ENCODE data around the gene CDK17. TPM values are rescaled to one million over a fixed set of nuclear protein-coding genes. Genes with fewer than 3 reads are reported as not detected.

The CDK17 gene
- total and polyA plus RNA-seq, 2 donors from 2014 or later, result 6.6 to 35.7 TPM

- FAIRE-seq (no peak), DNase-seq (no peak)
- peaks cover 0 to 12% (median 0%) of the 10 kb centered on the region in 3 donors for H3K4me1 ChIP-seq (ENCODE audit: control insufficient read depth in 2 of 3, insufficient read depth in 2 of 3, low read depth in 1 of 3, low read length in 3 of 3)
- no peak overlapping the region for H3K9ac ChIP-seq (ENCODE audit: low read length in 3 of 3)
- H3K27ac ChIP-seq (ENCODE audit: low read depth in 2 of 2, low read length in 2 of 2), result peak overlapping the region in 1 of 2 donors; percentile 36
- H3K36me3 ChIP-seq (ENCODE audit: control insufficient read depth in 2 of 3, insufficient read depth in 3 of 3, low read length in 3 of 3), result peaks cover 0 to 3% (median 0%) of the 10 kb centered on the region in 3 donors
- H3K4me3 ChIP-seq (ENCODE audit: low read length in 3 of 3), result no peak overlapping the region
- TF ChIP-seq CTCF (IDR thresholded peaks at IDR 0.05; ENCODE audit: borderline replicate concordance, extremely low read depth, insufficient read depth), result no peak
- H3K9me3 ChIP-seq (ENCODE audit: control insufficient read depth in 2 of 3, insufficient read depth in 1 of 3, low read length in 3 of 3), result no peaks in the 10 kb centered on the region
- no peaks in the 10 kb centered on the region for H3K27me3 ChIP-seq (ENCODE audit: control insufficient read depth, insufficient read depth, low read length)
- intact Hi-C loops (cut with DNase I), result loop anchor here (10.0 kb wide), 1 partner anchor 168 kb away; the partner anchor contains the start of gene CDK17
Observed at GRCh38 chr12:96237035-96237434, 163.2 kb downstream of the CDK17 start.

GRCh38 chr12:96236221-96236822 is 163.9 kb downstream of the CDK17 start:
- Histone ChIP-seq H3K27ac (ENCODE audit: low read depth in 2 of 2, low read length in 2 of 2) (no peak overlapping the region), H3K27me3 (ENCODE audit: control insufficient read depth, insufficient read depth, low read length) (no peaks in the 10 kb centered on the region), H3K9me3 (ENCODE audit: control insufficient read depth in 2 of 3, insufficient read depth in 1 of 3, low read length in 3 of 3) (no peaks in the 10 kb centered on the region), H3K4me1 (ENCODE audit: control insufficient read depth in 2 of 3, insufficient read depth in 2 of 3, low read depth in 1 of 3, low read length in 3 of 3) (peaks cover 0 to 12% (median 0%) of the 10 kb centered on the region in 3 donors), H3K36me3 (ENCODE audit: control insufficient read depth in 2 of 3, insufficient read depth in 3 of 3, low read length in 3 of 3) (peaks cover 0 to 3% (median 0%) of the 10 kb centered on the region in 3 donors), H3K4me3 (ENCODE audit: low read length in 3 of 3) (no peak overlapping the region), H3K9ac (ENCODE audit: low read length in 3 of 3) (no peak overlapping the region)
- FAIRE-seq (no peak), DNase-seq (no peak)
- intact Hi-C loops (cut with DNase I), result loop anchor here (10.0 kb wide), 1 partner anchor 168 kb away; the partner anchor contains the start of gene CDK17
- no peak for TF ChIP-seq CTCF (IDR thresholded peaks at IDR 0.05; ENCODE audit: borderline replicate concordance, extremely low read depth, insufficient read depth)

DNA sequence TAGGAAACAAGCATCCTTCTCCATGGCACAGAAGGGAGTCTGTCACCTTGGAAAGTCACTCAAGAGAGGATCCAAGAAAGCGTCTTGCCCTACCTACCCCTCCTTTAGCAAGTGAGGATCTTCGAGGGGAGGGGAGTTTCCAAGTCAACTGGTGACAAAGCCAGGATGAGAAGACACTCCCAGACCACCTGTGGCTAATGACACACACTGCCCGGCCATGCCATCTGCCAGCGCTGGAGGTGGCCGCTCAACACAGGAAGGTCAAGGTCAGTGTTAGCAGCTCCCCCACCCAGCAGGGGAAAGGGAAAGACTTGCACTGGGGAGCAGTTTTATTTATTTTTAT is 164.8 kb downstream of the CDK17 start:
- Histone ChIP-seq H3K27me3 (ENCODE audit: control insufficient read depth, insufficient read depth, low read length) (no peaks in the 10 kb centered on the region), H3K4me3 (ENCODE audit: low read length in 3 of 3) (no peak overlapping the region), H3K9ac (ENCODE audit: low read length in 3 of 3) (no peak overlapping the region), H3K4me1 (ENCODE audit: control insufficient read depth in 2 of 3, insufficient read depth in 2 of 3, low read depth in 1 of 3, low read length in 3 of 3) (peaks cover 0 to 12% (median 0%) of the 10 kb centered on the region in 3 donors), H3K9me3 (ENCODE audit: control insufficient read depth in 2 of 3, insufficient read depth in 1 of 3, low read length in 3 of 3) (no peaks in the 10 kb centered on the region), H3K36me3 (ENCODE audit: control insufficient read depth in 2 of 3, insufficient read depth in 3 of 3, low read length in 3 of 3) (peaks cover 0 to 3% (median 0%) of the 10 kb centered on the region in 3 donors), H3K27ac (ENCODE audit: low read depth in 2 of 2, low read length in 2 of 2) (no peak overlapping the region)
- no peak for DNase-seq
- FAIRE-seq, result no peak
- TF ChIP-seq CTCF (IDR thresholded peaks at IDR 0.05; ENCODE audit: borderline replicate concordance, extremely low read depth, insufficient read depth), result no peak
- intact Hi-C loops (cut with DNase I), result loop anchor here (10.0 kb wide), 1 partner anchor 169 kb away; the partner anchor contains the start of gene CDK17
